Activated T-cell treated with anti-CD3 and anti-CD28 coated beads, Interleukin-2, amount 50 U/mL, for 24 hours (primary cell): ENCODE results near the gene SLC2A5.

Source experiments
- DNase-seq: peaks from one replicate; pipeline ENCODE4 v3.0.0-alpha.2; 2020
- H3K27ac Mint-ChIP-seq: 2 replicates; pipeline ENCODE4 v1.8.0; 2020; ENCODE audit warnings: mild to moderate bottlenecking, mixed read lengths
- H3K27me3 Mint-ChIP-seq: 2 replicates; pipeline ENCODE4 v1.8.0; 2020; ENCODE audit warnings: mixed read lengths
- H3K36me3 Mint-ChIP-seq: 2 replicates; pipeline ENCODE4 v1.8.0; 2020; ENCODE audit warnings: low read depth, mixed read lengths
- H3K4me1 Mint-ChIP-seq: 2 replicates; pipeline ENCODE4 v1.8.0; 2020; ENCODE audit warnings: low read depth, mixed read lengths
- H3K4me3 Mint-ChIP-seq: 2 replicates; pipeline ENCODE4 v1.8.0; 2020; ENCODE audit warnings: mild to moderate bottlenecking, moderate library complexity, mixed read lengths
- H3K9me3 Mint-ChIP-seq: 2 replicates; pipeline ENCODE4 v1.8.0; 2020; ENCODE audit warnings: mixed read lengths

Gene SLC2A5, protein sequence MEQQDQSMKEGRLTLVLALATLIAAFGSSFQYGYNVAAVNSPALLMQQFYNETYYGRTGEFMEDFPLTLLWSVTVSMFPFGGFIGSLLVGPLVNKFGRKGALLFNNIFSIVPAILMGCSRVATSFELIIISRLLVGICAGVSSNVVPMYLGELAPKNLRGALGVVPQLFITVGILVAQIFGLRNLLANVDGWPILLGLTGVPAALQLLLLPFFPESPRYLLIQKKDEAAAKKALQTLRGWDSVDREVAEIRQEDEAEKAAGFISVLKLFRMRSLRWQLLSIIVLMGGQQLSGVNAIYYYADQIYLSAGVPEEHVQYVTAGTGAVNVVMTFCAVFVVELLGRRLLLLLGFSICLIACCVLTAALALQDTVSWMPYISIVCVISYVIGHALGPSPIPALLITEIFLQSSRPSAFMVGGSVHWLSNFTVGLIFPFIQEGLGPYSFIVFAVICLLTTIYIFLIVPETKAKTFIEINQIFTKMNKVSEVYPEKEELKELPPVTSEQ

DNA sequence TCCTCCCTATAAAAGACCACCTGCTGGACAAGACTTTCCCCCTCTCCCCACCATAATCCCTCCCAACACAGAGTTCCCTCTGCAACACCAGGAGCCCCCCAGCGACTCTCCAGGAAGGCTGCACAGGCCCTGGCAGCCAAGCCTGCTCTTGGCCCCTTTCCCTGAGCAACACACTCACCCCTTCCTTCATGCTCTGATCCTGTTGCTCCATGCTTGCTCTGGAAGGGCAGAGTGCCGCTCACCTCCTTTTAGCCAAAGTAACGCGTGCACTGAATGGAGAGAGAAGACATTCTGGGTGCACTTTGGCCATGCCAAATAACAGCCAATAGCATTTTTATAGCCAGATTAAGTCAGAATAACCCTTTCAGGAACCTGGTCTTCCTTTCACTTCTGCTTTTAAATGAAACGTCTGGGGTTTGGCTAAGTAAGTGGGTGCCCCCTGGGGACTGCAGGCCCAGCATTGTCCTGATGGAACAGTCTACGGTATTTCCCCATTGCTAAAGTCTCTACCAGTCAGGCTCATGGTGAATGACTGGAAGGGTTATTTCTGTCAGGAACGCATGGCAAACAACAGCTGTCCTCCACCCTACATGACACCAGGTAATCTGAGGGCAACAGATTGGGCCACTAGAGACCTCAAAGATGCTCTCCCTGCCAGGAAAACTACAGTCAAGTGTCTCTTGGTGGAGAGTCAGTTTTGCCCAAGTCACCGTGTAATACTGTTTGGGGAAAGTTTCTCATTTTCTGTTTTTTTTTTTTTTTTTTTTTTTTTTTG, at the start of gene SLC2A5:
SLC2A5 (minus strand) TSS at position 310 of the 775 bp plus-strand sequence; CDS start at position 211, 99 bp downstream.
- Mint-ChIP-seq H3K9me3 (no peaks in the 10 kb centered on the region), H3K4me1 (peaks cover 2% of the 10 kb centered on the region), H3K27ac (no peak within 1 kb of the TSS), H3K36me3 (no peaks in the 10 kb centered on the region), H3K27me3 (peaks cover 12% of the 10 kb centered on the region), H3K4me3 (no peak within 1 kb of the TSS)
- no peak for DNase-seq

DNA sequence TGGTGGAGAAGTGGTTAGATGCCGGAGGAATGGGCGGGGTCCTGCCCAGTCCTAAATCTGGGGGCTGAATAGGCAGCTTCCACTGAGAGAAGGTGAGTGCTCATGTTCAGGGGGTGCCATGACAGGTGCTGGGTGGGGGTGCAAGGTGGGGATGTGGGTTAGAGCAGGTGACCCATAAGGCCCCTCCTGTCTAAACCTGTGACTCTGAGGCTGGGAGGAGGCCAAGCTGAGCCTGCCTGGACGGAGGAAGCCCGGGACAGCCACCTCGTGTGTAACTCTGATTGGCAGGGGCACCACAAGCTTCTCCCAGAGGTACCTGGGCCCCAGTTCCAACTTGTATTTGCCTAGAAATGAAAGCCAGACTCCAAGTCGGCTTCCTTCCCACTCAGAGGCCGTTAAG, 48.8 kb upstream of the SLC2A5 start:
- no peak for DNase-seq
- Mint-ChIP-seq H3K4me3 (no peak overlapping the region), H3K27me3 (no peaks in the 10 kb centered on the region), H3K36me3 (no peaks in the 10 kb centered on the region), H3K9me3 (no peaks in the 10 kb centered on the region), H3K27ac (no peak overlapping the region), H3K4me1 (peaks cover 15% of the 10 kb centered on the region)

GRCh38 chr1:9115351-9116205, 46.1 kb upstream of the SLC2A5 start:
- no peaks in the 10 kb centered on the region for H3K36me3 Mint-ChIP-seq
- no peak overlapping the region for H3K27ac Mint-ChIP-seq
- no peaks in the 10 kb centered on the region for H3K9me3 Mint-ChIP-seq
- H3K27me3 Mint-ChIP-seq, result no peaks in the 10 kb centered on the region
- DNase-seq, result no peak
- no peak overlapping the region for H3K4me3 Mint-ChIP-seq
- peaks cover 17% of the 10 kb centered on the region for H3K4me1 Mint-ChIP-seq

- DNase-seq, result no peak
- Mint-ChIP-seq H3K27me3 (no peaks in the 10 kb centered on the region), H3K27ac (no peak overlapping the region), H3K9me3 (no peaks in the 10 kb centered on the region), H3K4me1 (peaks cover 17% of the 10 kb centered on the region), H3K36me3 (no peaks in the 10 kb centered on the region), H3K4me3 (no peak overlapping the region)
These were observed 43.8 kb upstream of the SLC2A5 start for GRCh38 chr1:9112961-9113880.

DNA sequence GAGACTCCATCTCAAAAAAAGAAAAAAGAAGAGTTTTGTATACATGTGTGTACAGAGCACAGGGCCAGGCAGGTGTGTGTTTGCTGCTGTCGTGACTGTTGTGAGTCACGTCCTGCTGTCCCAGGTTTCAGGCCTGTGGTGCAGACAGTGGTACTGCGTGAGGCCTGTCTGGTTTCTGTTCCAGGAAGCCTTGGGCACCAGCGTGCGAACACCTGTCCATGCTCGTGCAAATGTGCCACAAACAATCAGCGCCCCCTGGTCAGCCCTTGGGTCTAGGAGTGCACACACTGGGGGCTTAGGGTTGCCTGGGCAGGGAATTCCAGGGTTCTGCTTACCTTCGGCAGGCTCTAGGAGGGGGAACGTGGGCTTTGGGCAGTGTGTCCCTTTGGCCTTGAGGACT, 42.5 kb upstream of the SLC2A5 start:
- no peak for DNase-seq
- Mint-ChIP-seq H3K4me3 (no peak overlapping the region), H3K27ac (peak overlapping the region; percentile 55), H3K9me3 (no peaks in the 10 kb centered on the region), H3K27me3 (no peaks in the 10 kb centered on the region), H3K36me3 (no peaks in the 10 kb centered on the region), H3K4me1 (peaks cover 17% of the 10 kb centered on the region)

DNA sequence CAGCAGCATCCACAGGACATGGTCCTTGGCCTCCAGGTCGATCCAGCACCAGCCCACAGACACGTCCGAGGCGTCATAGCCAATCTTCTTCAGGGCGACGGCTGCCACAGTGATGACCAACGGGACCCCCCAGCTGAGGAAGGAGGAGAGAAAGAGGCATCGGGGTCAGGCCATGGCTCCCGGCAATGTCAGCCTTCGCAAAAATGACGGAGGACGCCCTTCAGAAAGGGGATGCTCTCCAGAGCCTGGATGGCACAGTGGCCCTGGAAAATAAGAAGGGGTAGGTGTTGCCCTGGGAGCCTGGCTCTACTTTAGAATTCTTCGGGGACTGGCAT, 41.9 kb upstream of the SLC2A5 start:
- H3K4me1 Mint-ChIP-seq, result peaks cover 17% of the 10 kb centered on the region
- no peak overlapping the region for H3K27ac Mint-ChIP-seq
- H3K27me3 Mint-ChIP-seq, result no peaks in the 10 kb centered on the region
- H3K9me3 Mint-ChIP-seq, result no peaks in the 10 kb centered on the region
- no peak for DNase-seq
- no peak overlapping the region for H3K4me3 Mint-ChIP-seq
- H3K36me3 Mint-ChIP-seq, result no peaks in the 10 kb centered on the region

GRCh38 chr1:9110669-9111356, 41.4 kb upstream of the SLC2A5 start:
- Mint-ChIP-seq H3K4me1 (peaks cover 17% of the 10 kb centered on the region), H3K9me3 (no peaks in the 10 kb centered on the region), H3K27ac (no peak overlapping the region), H3K27me3 (no peaks in the 10 kb centered on the region), H3K4me3 (no peak overlapping the region), H3K36me3 (no peaks in the 10 kb centered on the region)
- peak; percentile 90 for DNase-seq

DNA sequence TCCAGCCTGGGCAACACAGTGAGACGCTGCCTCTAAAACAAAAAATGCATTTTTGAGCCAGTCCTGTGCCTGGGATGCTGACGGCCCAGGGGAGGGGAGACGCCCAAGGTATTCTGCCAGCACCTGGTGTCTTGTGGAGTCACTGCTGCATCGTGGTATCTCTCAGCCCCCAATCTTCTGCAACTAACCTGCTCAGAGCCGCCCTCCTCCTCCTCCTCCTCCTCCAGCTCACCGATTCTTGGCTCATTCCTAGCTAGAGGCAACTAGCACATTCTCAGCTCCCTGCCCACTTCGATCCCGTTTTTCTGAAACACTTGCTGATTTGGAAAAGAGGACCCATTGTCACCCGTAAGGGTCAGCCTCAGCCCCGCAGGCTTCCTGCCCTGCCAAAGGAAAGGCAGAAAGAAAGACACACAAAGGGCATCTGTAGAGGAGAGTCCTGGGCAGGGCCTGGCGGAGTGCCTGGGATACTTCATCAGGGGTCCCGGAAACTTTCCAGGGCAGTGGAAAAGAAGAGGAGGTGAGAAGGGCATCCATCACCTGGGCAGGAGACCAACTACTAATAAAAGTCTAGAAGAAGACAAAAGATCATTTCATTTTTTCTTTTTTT, 38.7 kb upstream of the SLC2A5 start:
- H3K27me3 Mint-ChIP-seq, result no peaks in the 10 kb centered on the region
- H3K4me1 Mint-ChIP-seq, result peaks cover 17% of the 10 kb centered on the region
- no peak overlapping the region for H3K27ac Mint-ChIP-seq
- DNase-seq, result no peak
- no peak overlapping the region for H3K4me3 Mint-ChIP-seq
- peaks cover 8% of the 10 kb centered on the region for H3K36me3 Mint-ChIP-seq
- no peaks in the 10 kb centered on the region for H3K9me3 Mint-ChIP-seq

- H3K4me1 Mint-ChIP-seq, result peaks cover 13% of the 10 kb centered on the region
- H3K36me3 Mint-ChIP-seq, result peaks cover 8% of the 10 kb centered on the region
- DNase-seq, result no peak
- H3K27ac Mint-ChIP-seq, result no peak overlapping the region
- H3K4me3 Mint-ChIP-seq, result no peak overlapping the region
- H3K9me3 Mint-ChIP-seq, result no peaks in the 10 kb centered on the region
- H3K27me3 Mint-ChIP-seq, result no peaks in the 10 kb centered on the region
These were observed 37.7 kb upstream of the SLC2A5 start for GRCh38 chr1:9107136-9107535.

DNA sequence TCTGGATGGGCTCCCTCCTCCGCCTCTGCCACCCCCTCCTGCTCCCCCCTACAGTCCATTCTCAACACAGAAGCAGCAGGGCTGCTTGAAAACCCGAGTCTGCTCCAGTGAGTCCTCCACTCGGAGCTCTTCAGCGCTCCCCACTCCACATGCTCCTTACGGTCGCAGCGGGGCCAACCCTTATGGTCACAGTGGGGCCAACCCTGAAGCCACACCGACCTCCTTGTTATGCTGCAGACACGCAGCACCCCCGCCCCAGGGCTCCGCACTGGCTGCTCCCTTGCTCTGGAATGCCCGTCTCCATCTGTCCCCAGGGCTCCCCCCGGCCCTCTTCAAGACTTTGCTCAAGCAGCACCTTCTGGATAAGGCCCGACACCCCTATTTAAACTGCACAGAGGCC, 36.9 kb upstream of the SLC2A5 start:
- no peaks in the 10 kb centered on the region for H3K9me3 Mint-ChIP-seq
- peaks cover 4% of the 10 kb centered on the region for H3K4me1 Mint-ChIP-seq
- H3K4me3 Mint-ChIP-seq, result no peak overlapping the region
- H3K27ac Mint-ChIP-seq, result no peak overlapping the region
- peaks cover 8% of the 10 kb centered on the region for H3K36me3 Mint-ChIP-seq
- DNase-seq, result no peak
- H3K27me3 Mint-ChIP-seq, result no peaks in the 10 kb centered on the region

- no peaks in the 10 kb centered on the region for H3K9me3 Mint-ChIP-seq
- H3K36me3 Mint-ChIP-seq, result peaks cover 8% of the 10 kb centered on the region
- H3K4me3 Mint-ChIP-seq, result no peak overlapping the region
- H3K4me1 Mint-ChIP-seq, result no peaks in the 10 kb centered on the region
- H3K27me3 Mint-ChIP-seq, result no peaks in the 10 kb centered on the region
- H3K27ac Mint-ChIP-seq, result no peak overlapping the region
- no peak for DNase-seq
These were observed 36.0 kb upstream of the SLC2A5 start for GRCh38 chr1:9105336-9105867.

- no peak for DNase-seq
- H3K4me1 Mint-ChIP-seq, result no peaks in the 10 kb centered on the region
- H3K27me3 Mint-ChIP-seq, result no peaks in the 10 kb centered on the region
- no peak overlapping the region for H3K27ac Mint-ChIP-seq
- H3K9me3 Mint-ChIP-seq, result no peaks in the 10 kb centered on the region
- H3K36me3 Mint-ChIP-seq, result peaks cover 8% of the 10 kb centered on the region
- H3K4me3 Mint-ChIP-seq, result no peak overlapping the region
These were observed 32.2 kb upstream of the SLC2A5 start for GRCh38 chr1:9101510-9102146.
